ENCODE data around the gene SDK2. TPM values are rescaled to one million over a fixed set of nuclear protein-coding genes. Genes with fewer than 3 reads are reported as not detected.

Gene SDK2
- total and polyA plus RNA-seq, 7 experiments from 2014 or later = 0.64 to 14.1 (median 8.2) TPM

DNA sequence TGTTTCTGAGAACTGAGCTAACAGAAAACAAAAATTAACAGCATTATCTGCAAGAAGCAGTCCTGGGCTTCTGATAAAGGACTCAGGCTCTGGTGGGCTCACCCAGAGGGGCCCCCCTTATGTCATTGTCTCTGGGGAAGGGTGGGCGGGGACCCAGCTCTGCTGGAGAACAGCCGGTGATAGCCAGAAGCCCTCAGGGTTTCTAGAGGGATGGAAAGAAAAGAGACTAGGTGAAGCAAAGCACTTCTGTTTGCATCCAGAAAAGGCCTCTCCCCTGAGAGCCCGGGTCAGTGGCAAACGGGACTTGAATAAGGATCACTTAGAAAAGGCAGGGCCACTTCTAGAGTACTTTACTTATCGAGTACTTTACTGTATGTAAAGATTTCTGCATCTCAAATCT is 325.4 kb downstream of the SDK2 start:
- CTCF ChIA-PET = no interaction called here
- intact Hi-C loops (cut with micrococcal nuclease) = no loop called here
- Histone ChIP-seq H3K9me3 (ENCODE audit: control insufficient read depth in 2 of 3, low read length in 3 of 3) (no peaks in the 10 kb centered on the region), H3K36me3 (ENCODE audit: control insufficient read depth in 2 of 3, insufficient read depth in 3 of 3, low read length in 3 of 3) (no peaks in the 10 kb centered on the region), H3K4me3 (ENCODE audit: low read length) (no peak overlapping the region), H3K27me3 (ENCODE audit: control insufficient read depth in 2 of 2, insufficient read depth in 2 of 2, low read length in 2 of 2) (no peaks in the 10 kb centered on the region), H3K27ac (ENCODE audit: low read depth, low read length) (no peak overlapping the region), H3K4me1 (ENCODE audit: control insufficient read depth in 2 of 2, insufficient read depth in 2 of 2, low read length in 2 of 2) (no peaks in the 10 kb centered on the region)
- POLR2A ChIA-PET = no interaction called here
- ATAC-seq (no peak), DNase-seq (no peak)
- H3K27ac Mint-ChIP-seq = no peak overlapping the region
- peaks cover 0 to 6% (median 0%) of the 10 kb centered on the region in 5 donors for H3K27me3 Mint-ChIP-seq
- H3K4me3 Mint-ChIP-seq = no peak overlapping the region
- H3K9me3 Mint-ChIP-seq = peaks cover 0 to 5% (median 0%) of the 10 kb centered on the region in 11 donors
- no peaks in the 10 kb centered on the region for H3K4me1 Mint-ChIP-seq
- no peaks in the 10 kb centered on the region for H3K36me3 Mint-ChIP-seq

- POLR2A ChIA-PET = no interaction called here
- no peak for ATAC-seq
- peaks cover 0 to 5% (median 0%) of the 10 kb centered on the region in 11 donors for H3K9me3 Mint-ChIP-seq
- CTCF ChIA-PET = interaction anchor here (0.9 kb wide), 1 partner anchor 63 kb away, joined by 3 read pairs; no protein-coding TSS in a partner anchor
- Histone ChIP-seq H3K27me3 (ENCODE audit: control insufficient read depth in 2 of 2, insufficient read depth in 2 of 2, low read length in 2 of 2) (no peaks in the 10 kb centered on the region), H3K4me1 (ENCODE audit: control insufficient read depth in 2 of 2, insufficient read depth in 2 of 2, low read length in 2 of 2) (no peaks in the 10 kb centered on the region), H3K4me3 (ENCODE audit: low read length) (no peak overlapping the region), H3K9me3 (ENCODE audit: control insufficient read depth in 2 of 3, low read length in 3 of 3) (no peaks in the 10 kb centered on the region), H3K36me3 (ENCODE audit: control insufficient read depth in 2 of 3, insufficient read depth in 3 of 3, low read length in 3 of 3) (no peaks in the 10 kb centered on the region), H3K27ac (ENCODE audit: low read depth, low read length) (no peak overlapping the region)
- intact Hi-C loops (cut with micrococcal nuclease) = no loop called here
- peaks cover 0 to 2% (median 0%) of the 10 kb centered on the region in 7 donors for H3K4me1 Mint-ChIP-seq
- DNase-seq = no peak
- no peaks in the 10 kb centered on the region for H3K36me3 Mint-ChIP-seq
- no peak overlapping the region for H3K4me3 Mint-ChIP-seq
- peaks cover 0 to 8% (median 0%) of the 10 kb centered on the region in 5 donors for H3K27me3 Mint-ChIP-seq
- no peak overlapping the region for H3K27ac Mint-ChIP-seq
Observed at GRCh38 chr17:73318427-73318813, 325.8 kb downstream of the SDK2 start.

DNA sequence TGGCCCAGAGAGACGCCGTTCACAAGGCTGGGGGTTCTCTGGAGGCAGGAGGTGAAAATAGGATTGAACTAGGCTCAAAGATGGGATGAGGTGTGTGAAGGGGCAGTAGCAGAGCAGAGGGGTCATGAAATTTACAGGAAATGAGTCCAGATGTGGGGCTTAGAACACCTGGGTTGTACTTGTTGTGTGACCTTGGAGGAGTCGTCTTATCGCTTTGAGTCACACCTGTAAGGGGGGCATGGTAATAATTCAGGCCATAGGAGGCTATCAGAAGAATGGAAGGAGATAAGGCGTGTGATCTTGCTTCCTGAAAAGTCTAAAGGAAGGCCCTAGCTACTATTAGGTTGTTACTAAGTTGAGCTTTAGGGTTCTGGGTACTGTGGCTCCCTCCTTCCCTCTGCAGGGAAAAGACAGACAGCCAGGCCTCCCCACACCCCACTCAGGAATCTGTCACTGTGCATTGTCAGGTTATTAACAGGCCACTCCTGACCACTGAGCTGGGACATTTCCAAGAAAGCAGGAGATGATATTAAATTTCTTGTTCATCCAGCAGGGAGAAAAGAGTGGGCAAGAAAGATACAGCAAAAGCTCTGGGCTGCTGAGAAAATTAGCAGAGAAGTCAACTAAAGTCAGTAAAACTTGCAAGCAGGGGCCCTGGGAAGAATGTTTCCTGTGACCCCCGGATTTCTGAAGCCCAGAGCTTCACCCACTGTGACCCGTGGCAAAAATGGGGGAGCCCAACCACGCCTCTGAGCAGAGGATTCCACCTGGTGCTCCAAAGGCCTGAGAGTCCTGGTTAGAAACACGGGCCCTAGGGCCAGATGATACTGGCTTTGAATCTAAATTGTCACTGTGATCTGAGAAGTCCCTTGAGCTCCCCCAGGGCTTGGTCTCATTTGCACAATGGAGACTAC is 326.5 kb downstream of the SDK2 start:
- DNase-seq = no peak
- Histone ChIP-seq H3K36me3 (ENCODE audit: control insufficient read depth in 2 of 3, insufficient read depth in 3 of 3, low read length in 3 of 3) (no peaks in the 10 kb centered on the region), H3K27me3 (ENCODE audit: control insufficient read depth in 2 of 2, insufficient read depth in 2 of 2, low read length in 2 of 2) (no peaks in the 10 kb centered on the region), H3K4me3 (ENCODE audit: low read length) (no peak overlapping the region), H3K27ac (ENCODE audit: low read depth, low read length) (no peak overlapping the region), H3K4me1 (ENCODE audit: control insufficient read depth in 2 of 2, insufficient read depth in 2 of 2, low read length in 2 of 2) (no peaks in the 10 kb centered on the region), H3K9me3 (ENCODE audit: control insufficient read depth in 2 of 3, low read length in 3 of 3) (no peaks in the 10 kb centered on the region)
- POLR2A ChIA-PET = no interaction called here
- intact Hi-C loops (cut with micrococcal nuclease) = no loop called here
- Mint-ChIP-seq H3K36me3 (no peaks in the 10 kb centered on the region), H3K27me3 (peaks cover 0 to 10% (median 0%) of the 10 kb centered on the region in 5 donors), H3K9me3 (peaks cover 0 to 4% (median 0%) of the 10 kb centered on the region in 11 donors), H3K4me3 (no peak overlapping the region), H3K4me1 (peaks cover 0 to 5% (median 0%) of the 10 kb centered on the region in 7 donors), H3K27ac (no peak overlapping the region)
- ATAC-seq = no peak
- CTCF ChIA-PET = interaction anchor here (0.9 kb wide), 1 partner anchor 63 kb away, joined by 3 read pairs; no protein-coding TSS in a partner anchor

- ChIA-PET POLR2A (no interaction called here), CTCF (no interaction called here)
- no peaks in the 10 kb centered on the region for H3K36me3 Mint-ChIP-seq
- H3K4me1 ChIP-seq (ENCODE audit: control insufficient read depth in 2 of 2, insufficient read depth in 2 of 2, low read length in 2 of 2) = no peaks in the 10 kb centered on the region
- H3K27me3 Mint-ChIP-seq = peaks cover 0 to 10% (median 0%) of the 10 kb centered on the region in 5 donors
- H3K4me1 Mint-ChIP-seq = peaks cover 0 to 5% (median 0%) of the 10 kb centered on the region in 7 donors
- ATAC-seq = no peak
- H3K4me3 ChIP-seq (ENCODE audit: low read length) = no peak overlapping the region
- no peaks in the 10 kb centered on the region for H3K36me3 ChIP-seq (ENCODE audit: control insufficient read depth in 2 of 3, insufficient read depth in 3 of 3, low read length in 3 of 3)
- no peaks in the 10 kb centered on the region for H3K9me3 ChIP-seq (ENCODE audit: control insufficient read depth in 2 of 3, low read length in 3 of 3)
- H3K4me3 Mint-ChIP-seq = no peak overlapping the region
- DNase-seq = no peak
- intact Hi-C loops (cut with micrococcal nuclease) = no loop called here
- H3K9me3 Mint-ChIP-seq = no peaks in the 10 kb centered on the region
- no peak overlapping the region for H3K27ac Mint-ChIP-seq
- H3K27ac ChIP-seq (ENCODE audit: low read depth, low read length) = no peak overlapping the region
- H3K27me3 ChIP-seq (ENCODE audit: control insufficient read depth in 2 of 2, insufficient read depth in 2 of 2, low read length in 2 of 2) = no peaks in the 10 kb centered on the region
Observed at GRCh38 chr17:73316919-73317505, 327.2 kb downstream of the SDK2 start.

DNA sequence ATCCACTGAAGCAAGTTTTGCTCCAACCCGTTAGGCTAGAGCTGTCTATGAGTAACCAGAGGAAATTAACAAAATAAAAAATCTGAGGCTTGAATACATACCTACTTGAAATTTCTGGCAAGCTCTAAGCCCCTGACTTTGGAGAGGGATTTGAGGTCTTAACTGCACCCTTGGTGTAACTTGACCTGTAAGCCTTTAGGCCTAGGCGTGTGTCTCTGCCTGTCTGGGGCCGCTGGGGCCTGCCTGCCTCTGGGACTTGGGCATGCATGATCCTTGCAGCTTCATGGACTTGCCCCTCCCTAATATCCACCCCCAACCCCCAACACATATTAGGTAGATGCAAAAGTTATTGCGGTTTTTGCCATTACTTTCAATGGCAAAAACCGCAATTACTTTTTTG is 328.8 kb downstream of the SDK2 start:
- H3K4me1 ChIP-seq (ENCODE audit: control insufficient read depth in 2 of 2, insufficient read depth in 2 of 2, low read length in 2 of 2) = peaks cover under 1 to 1% of the 10 kb centered on the region in 2 donors
- H3K36me3 ChIP-seq (ENCODE audit: control insufficient read depth in 2 of 3, insufficient read depth in 3 of 3, low read length in 3 of 3) = peaks cover 0 to 7% (median 0%) of the 10 kb centered on the region in 3 experiments
- DNase-seq = no peak
- no peaks in the 10 kb centered on the region for H3K9me3 Mint-ChIP-seq
- POLR2A ChIA-PET = interaction anchor here (0.6 kb wide), 1 partner anchor 261 kb away, joined by 3 read pairs; no protein-coding TSS in a partner anchor
- CTCF ChIA-PET = interaction anchor here (0.6 kb wide), 1 partner anchor 112 kb away, joined by 3 read pairs; no protein-coding TSS in a partner anchor
- no peak for ATAC-seq
- H3K27ac ChIP-seq (ENCODE audit: low read depth, low read length) = no peak overlapping the region
- no peak overlapping the region for H3K4me3 Mint-ChIP-seq
- H3K36me3 Mint-ChIP-seq = no peaks in the 10 kb centered on the region
- intact Hi-C loops (cut with micrococcal nuclease) = no loop called here
- no peaks in the 10 kb centered on the region for H3K27me3 ChIP-seq (ENCODE audit: control insufficient read depth in 2 of 2, insufficient read depth in 2 of 2, low read length in 2 of 2)
- no peak overlapping the region for H3K27ac Mint-ChIP-seq
- H3K27me3 Mint-ChIP-seq = peaks cover 0 to 10% (median 0%) of the 10 kb centered on the region in 5 donors
- H3K4me1 Mint-ChIP-seq = peaks cover 0 to 6% (median under 1%) of the 10 kb centered on the region in 7 donors
- no peaks in the 10 kb centered on the region for H3K9me3 ChIP-seq (ENCODE audit: control insufficient read depth in 2 of 3, low read length in 3 of 3)
- H3K4me3 ChIP-seq (ENCODE audit: low read length) = no peak overlapping the region

DNA sequence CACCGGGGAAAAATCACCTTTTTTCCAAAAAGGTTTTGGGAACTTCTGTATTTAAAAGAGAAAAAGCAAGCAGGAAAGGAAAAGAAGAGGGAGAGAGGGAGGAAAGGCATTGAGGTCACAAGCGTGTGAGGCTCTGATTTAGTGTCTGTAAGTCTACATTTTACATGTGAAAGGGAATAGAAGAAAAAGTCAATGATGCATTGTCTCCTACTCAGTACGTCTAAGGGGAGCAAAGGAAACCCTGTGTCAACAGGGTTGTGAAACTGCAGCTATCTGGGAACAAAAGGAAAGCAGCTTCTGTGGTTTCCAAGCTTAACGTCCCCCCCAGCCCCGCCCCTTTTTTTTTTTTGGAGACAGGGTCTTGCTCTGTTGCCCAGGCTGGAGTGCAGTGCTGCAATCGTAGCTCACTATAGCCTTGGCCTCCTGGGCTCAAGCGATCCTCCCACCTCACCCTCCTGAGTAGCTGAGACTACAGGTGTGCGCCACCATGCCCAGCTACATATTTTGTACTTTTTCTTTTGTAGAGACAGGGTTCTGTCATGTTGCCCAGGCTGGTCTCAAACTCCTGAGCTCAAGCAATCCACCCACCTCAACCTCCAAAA is 330.6 kb downstream of the SDK2 start:
- ATAC-seq (no peak), DNase-seq (no peak)
- POLR2A ChIA-PET = interaction anchor here (0.7 kb wide), 1 partner anchor 889 kb away, joined by 3 read pairs; no protein-coding TSS in a partner anchor
- H3K27ac ChIP-seq (ENCODE audit: low read depth, low read length) = no peak overlapping the region
- no peaks in the 10 kb centered on the region for H3K36me3 Mint-ChIP-seq
- H3K36me3 ChIP-seq (ENCODE audit: control insufficient read depth in 2 of 3, insufficient read depth in 3 of 3, low read length in 3 of 3) = peaks cover 0 to 7% (median 0%) of the 10 kb centered on the region in 3 experiments
- H3K4me1 ChIP-seq (ENCODE audit: control insufficient read depth in 2 of 2, insufficient read depth in 2 of 2, low read length in 2 of 2) = peaks cover 9 to 10% of the 10 kb centered on the region in 2 donors
- no peaks in the 10 kb centered on the region for H3K9me3 ChIP-seq (ENCODE audit: control insufficient read depth in 2 of 3, low read length in 3 of 3)
- peaks cover 8 to 19% (median 11%) of the 10 kb centered on the region in 7 donors for H3K4me1 Mint-ChIP-seq
- intact Hi-C loops (cut with micrococcal nuclease) = loop anchor here (5.0 kb wide), 3 partner anchors 221 to 889 kb away; partner anchors contain the start of genes SLC39A11 (in 2 of the 2) and RPL38 (in 1 of the 2)
- H3K27me3 Mint-ChIP-seq = peaks cover 0 to 13% (median 0%) of the 10 kb centered on the region in 5 donors
- H3K4me3 ChIP-seq (ENCODE audit: low read length) = no peak overlapping the region
- H3K27me3 ChIP-seq (ENCODE audit: control insufficient read depth in 2 of 2, insufficient read depth in 2 of 2, low read length in 2 of 2) = no peaks in the 10 kb centered on the region
- peaks cover 0 to 1% (median 0%) of the 10 kb centered on the region in 11 donors for H3K9me3 Mint-ChIP-seq
- CTCF ChIA-PET = interaction anchor here (0.6 kb wide), 1 partner anchor 103 kb away, joined by 5 read pairs; no protein-coding TSS in a partner anchor
- peak overlapping the region in 7 of 10 donors; percentile 37 to 89 (median 56) for H3K4me3 Mint-ChIP-seq
- peak overlapping the region in 5 of 9 donors; percentile 1 to 60 (median 13) for H3K27ac Mint-ChIP-seq

All from naive thymus-derived CD4-positive, alpha-beta T cell (primary cell).